GM12872 (cell line): Measurements from ENCODE around the gene BDKRB2.

ENCODE experiments used
- TF ChIP-seq, protein P1 (sequence below): IDR thresholded peaks from 3 replicates; pipeline ENCODE4 v1.5.1; 2011; ENCODE audit warnings: low read depth, mild to moderate bottlenecking, low read length, moderate library complexity; ENCODE audit not compliant: insufficient read depth

The BDKRB2 gene

GRCh38 chr14:96232506-96232905 lies 27.9 kb downstream of the BDKRB2 start:
- TF ChIP-seq, protein P1, sequence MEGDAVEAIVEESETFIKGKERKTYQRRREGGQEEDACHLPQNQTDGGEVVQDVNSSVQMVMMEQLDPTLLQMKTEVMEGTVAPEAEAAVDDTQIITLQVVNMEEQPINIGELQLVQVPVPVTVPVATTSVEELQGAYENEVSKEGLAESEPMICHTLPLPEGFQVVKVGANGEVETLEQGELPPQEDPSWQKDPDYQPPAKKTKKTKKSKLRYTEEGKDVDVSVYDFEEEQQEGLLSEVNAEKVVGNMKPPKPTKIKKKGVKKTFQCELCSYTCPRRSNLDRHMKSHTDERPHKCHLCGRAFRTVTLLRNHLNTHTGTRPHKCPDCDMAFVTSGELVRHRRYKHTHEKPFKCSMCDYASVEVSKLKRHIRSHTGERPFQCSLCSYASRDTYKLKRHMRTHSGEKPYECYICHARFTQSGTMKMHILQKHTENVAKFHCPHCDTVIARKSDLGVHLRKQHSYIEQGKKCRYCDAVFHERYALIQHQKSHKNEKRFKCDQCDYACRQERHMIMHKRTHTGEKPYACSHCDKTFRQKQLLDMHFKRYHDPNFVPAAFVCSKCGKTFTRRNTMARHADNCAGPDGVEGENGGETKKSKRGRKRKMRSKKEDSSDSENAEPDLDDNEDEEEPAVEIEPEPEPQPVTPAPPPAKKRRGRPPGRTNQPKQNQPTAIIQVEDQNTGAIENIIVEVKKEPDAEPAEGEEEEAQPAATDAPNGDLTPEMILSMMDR, result no peak

DNA sequence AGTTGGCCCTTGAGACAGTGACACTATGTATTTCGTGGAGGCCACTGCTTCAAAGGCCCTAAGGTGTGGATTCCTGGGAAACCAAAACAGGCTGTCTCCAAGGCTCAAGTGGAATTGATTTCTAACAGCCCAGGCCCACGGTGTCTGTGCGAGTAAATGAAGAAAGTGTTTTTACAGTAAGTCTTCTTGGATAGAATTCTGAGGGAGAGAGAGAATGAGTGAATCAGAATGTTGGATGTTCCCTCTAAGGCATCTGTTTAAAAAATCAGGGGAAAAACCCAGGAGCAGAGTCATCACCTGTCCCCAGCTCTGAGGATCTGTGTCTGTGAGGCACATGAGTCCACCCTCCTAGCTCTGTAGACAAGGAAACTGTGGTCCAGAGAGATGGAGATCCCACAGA lies 29.0 kb downstream of the BDKRB2 start:
- TF ChIP-seq, protein P1, result no peak

DNA sequence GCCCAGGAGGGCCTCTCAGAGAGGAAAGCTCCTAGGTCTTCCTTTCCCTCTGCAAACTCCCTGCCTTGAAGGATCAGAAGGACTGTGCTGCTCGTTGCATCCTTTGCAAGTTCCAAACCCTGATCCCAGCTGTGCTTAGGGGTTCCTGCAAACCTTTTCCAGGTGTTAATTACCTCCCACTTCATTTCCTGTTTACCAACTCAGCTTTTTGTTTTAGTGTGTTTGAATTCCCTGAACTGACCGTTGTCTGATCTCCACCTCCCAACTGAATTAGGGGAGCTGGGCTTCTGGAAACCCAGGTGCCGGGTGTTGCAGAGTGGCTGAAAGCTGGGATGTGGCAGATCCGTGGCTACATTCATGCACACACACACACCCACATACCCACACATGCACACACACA lies 30.8 kb downstream of the BDKRB2 start:
- TF ChIP-seq, protein P1, result no peak

DNA sequence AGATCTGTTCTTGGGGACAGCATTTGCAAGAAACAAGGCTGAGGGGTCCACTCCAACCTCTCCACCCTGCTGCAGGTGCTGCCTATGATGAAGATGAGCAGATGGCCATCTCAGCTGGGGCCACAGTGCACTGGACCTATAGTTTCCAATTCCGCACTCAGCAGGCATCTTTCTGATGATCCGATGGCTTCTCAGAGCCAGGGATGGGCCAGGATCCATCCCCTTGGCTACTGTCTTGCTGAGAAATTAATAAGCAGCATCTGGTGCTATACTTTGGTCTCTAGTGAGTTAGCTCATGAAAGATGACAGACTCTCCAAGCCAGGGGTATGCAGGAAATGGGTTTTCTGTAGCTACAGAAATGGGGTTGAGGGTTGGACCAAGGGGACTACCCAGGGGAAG lies 33.0 kb downstream of the BDKRB2 start:
- TF ChIP-seq, protein P1, result no peak

DNA sequence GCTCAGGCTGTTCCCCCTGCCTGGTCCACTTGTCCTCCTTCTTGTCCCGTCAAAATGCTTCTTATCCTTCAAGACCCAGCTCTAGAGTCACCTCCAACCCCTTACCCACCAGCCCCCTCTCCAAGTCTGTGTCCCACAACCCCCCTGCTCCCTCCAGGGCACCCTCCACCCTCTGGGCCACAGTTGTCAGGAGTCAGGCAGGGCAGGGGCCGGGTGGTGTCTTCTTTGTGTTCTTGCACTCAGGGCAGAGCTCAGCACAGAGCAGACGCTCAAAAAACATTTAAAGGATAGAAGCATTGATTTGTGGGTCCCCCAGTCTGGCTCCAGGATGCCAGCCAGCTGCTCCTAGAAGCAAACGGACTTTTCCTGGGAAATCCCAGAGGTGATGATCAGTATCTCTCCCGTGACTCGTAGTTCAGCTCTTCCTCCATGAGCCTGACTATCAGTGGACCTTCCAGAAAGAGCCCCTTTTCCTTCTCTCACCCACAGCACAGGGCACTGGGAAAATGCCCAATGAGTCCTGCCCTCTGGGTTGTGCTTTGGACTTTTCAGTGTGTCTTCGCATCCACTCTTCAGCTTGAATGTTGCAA lies 34.1 kb downstream of the BDKRB2 start:
- TF ChIP-seq, protein P1, result no peak

GRCh38 chr14:96239711-96240141 lies 35.1 kb downstream of the BDKRB2 start:
- TF ChIP-seq, protein P1, result no peak

DNA sequence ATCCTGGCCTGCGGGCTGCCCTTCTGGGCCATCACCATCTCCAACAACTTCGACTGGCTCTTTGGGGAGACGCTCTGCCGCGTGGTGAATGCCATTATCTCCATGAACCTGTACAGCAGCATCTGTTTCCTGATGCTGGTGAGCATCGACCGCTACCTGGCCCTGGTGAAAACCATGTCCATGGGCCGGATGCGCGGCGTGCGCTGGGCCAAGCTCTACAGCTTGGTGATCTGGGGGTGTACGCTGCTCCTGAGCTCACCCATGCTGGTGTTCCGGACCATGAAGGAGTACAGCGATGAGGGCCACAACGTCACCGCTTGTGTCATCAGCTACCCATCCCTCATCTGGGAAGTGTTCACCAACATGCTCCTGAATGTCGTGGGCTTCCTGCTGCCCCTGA lies 36.0 kb downstream of the BDKRB2 start:
- TF ChIP-seq, protein P1, result no peak
